ENCODE data around the gene NRN1L.
"Not testable (repeated sequence)": the region's sequence is repeated elsewhere in the genome, so short reads cannot be mapped to it uniquely, and the experiment has no call there.

The NRN1L gene

GRCh38 chr16:67861877-67862276 lies 22.8 kb upstream of the NRN1L start:
- no peak for DNase-seq

DNA sequence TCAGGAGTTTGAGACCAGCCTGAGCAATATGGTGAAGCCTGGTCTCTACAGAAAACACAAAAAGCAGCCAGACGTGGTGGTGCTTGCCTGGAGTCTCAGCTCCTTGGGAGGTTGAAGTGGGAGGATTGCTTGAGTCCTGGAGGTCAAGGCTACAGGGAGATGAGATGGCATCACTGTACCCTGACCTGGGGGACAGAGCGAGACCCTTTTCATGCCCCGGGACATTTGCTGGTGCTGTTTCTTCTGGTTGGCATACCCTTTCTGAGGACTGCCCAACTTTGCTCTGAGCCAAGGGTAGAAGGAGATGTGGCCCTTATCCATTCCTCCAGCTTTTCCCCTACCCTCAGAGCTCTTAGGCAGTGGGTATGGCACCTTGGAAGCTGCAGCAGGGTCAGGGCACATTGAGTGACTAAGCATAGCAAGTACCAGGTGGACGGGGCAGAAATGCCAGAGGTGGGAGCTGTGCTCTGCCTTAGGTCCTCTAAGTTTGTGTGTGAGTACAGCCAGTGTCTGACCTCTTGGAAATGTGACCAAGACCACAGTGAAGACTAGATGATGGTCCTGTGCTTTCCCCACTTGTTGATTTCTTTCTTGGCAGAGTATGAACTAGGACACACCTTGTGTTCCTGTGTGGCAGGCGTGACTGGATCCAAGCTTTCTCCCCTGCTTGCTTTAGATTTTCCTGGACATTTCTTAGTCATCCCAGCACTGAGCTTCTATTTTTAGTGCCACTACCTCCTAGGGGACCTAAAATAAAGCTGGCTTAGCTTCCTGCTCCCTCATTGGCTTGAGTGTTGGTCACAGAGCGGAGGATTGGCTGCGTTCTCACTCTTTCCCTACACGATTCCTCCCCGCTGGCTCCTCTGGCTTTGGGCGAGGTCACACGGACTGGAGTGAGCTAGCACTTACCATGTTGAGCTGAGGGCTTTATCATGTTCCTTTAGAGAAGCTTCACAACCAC lies 21.8 kb upstream of the NRN1L start:
- no peak for DNase-seq

- DNase-seq: not testable (repeated sequence)
These were observed 20.6 kb upstream of the NRN1L start for GRCh38 chr16:67864044-67864443.

- no peak for DNase-seq
These were observed 20.1 kb upstream of the NRN1L start for GRCh38 chr16:67864594-67864993.

- DNase-seq: peak in 1 of 5 donors; percentile 24
These were observed 19.4 kb upstream of the NRN1L start for GRCh38 chr16:67865318-67865717.

DNA sequence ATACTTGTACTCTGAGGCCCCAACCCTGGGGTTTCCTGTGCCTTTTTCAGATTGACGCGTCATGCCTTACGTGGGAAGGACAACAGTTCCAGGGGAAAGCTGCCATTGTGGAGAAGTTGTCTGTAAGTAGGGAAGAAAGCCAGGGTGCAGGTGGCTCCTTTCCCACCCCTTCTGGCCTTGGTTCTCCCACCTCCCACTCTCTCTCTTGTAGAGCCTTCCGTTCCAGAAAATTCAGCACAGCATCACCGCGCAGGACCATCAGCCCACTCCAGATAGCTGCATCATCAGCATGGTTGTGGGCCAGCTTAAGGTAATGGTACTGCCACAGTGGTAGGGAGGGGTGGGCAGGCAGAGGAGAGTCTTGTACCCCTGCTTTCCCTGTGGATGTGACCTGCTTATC lies 16.4 kb upstream of the NRN1L start:
- DNase-seq: no peak

DNA sequence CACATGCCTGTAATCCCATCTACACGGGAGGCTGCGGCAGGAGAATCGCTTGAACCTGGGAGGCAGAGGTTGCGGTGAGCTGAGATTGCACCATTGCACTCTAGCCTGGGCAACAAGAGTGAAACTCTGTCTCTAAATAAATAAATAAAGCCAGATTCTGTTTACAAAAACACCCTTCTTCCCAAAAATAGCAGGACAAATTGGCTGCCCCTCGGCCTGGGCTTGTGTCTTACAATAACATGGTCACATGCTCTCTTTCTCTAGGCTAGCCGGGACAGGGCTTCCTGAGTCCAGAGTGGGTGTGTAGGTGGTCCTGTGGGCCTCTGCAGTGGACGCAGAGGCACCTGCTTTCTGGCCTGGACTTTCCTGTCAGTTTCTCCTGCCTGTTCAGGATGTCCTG lies 15.0 kb upstream of the NRN1L start:
- no peak for DNase-seq

DNA sequence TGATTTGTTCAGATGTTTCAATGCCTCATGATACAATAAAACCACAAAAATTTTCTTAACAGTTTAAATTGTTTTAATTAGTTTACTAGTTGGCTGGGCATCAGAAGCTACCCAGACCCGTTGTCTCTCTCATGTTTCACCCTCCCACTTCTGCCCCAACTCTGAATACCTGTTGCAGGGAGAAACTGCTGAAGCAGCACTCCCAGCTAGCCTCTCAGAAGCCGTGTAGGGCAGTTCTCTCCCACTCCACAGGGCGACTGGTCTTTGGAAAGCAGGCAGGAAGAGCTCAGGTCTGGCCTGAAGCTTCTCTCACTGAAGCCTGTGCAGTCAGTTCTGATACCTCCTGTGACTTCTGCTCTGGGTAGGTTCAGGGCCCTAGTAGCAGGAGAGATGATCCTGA lies 13.4 kb upstream of the NRN1L start:
- DNase-seq: no peak

DNA sequence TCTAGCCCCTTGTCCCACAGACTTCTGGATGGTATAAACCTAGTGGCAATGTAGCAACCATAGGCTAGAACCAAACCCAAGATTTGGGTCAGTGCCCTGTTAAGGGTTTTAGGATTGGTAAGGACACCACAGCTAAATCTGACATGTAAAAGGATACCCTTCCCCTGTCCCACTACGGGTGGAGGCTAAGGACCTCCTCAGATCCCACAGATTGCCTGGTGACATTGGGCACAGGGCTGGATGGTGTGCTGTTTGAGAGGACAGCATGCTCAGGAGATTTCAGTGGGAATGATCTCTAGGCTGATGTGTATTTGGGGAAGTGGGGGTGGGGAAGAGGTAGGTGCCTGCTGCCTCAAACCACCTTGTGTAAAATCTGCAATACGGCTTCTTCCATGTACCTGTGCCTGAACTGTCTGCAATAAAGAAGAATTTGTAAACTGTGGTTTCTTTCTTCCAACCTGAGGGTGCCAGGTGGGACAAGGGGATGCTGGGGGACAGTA lies 12.5 kb upstream of the NRN1L start:
- no peak for DNase-seq

- DNase-seq: peak; percentile 74 to 85 (median 78)
These were observed 11.9 kb upstream of the NRN1L start, which contains the start of gene EDC4 for GRCh38 chr16:67872631-67873434. TSS of gene EDC4 (plus strand) at chr16:67873052. CDS start at chr16:67873262, 210 bp downstream.

GRCh38 chr16:67873435-67874370 lies 11.0 kb upstream of the NRN1L start:
- no peak for DNase-seq

DNA sequence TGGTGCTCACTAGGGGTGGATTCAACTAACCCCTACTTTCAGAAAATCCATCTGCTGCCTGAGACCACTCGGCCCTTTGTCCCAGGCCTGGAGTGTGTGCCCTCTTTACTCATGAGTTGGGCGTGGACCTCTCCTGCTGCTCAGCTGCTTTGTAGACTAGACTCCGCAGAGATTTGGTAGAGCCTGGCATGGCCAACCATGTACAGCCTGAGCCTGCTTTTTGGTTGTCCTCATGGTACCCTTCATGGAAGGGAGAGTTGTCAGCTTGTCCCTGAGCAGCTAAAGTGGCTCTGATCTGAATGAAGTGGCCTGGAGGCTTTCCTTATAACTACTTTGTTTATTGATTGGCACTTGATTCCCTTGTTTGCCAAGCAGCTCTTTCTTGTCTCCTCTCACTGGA lies 10.3 kb upstream of the NRN1L start:
- no peak for DNase-seq

- DNase-seq: no peak
These were observed 7.6 kb upstream of the NRN1L start for GRCh38 chr16:67877064-67877463.

GRCh38 chr16:67878232-67878631 lies 6.5 kb upstream of the NRN1L start:
- DNase-seq: no peak

- DNase-seq: no peak
These were observed 5.8 kb upstream of the NRN1L start for GRCh38 chr16:67878846-67879245.

DNA sequence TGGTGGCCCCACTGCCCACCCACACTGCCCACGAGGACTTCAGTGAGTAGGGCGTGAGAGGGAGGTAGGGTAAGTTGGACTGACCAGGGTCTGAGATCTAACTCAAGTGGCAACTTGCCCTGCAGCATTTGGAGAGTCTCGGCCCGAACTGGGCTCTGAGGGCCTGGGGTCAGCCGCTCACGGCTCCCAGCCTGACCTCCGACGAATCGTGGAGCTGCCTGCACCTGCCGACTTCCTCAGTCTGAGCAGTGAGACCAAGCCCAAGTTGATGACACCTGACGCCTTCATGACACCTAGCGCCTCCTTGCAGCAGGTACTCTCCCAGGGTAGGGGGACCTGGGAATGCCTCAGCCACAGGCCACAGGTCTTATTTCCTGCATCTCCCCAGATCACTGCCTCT lies 5.2 kb upstream of the NRN1L start:
- no peak for DNase-seq

DNA sequence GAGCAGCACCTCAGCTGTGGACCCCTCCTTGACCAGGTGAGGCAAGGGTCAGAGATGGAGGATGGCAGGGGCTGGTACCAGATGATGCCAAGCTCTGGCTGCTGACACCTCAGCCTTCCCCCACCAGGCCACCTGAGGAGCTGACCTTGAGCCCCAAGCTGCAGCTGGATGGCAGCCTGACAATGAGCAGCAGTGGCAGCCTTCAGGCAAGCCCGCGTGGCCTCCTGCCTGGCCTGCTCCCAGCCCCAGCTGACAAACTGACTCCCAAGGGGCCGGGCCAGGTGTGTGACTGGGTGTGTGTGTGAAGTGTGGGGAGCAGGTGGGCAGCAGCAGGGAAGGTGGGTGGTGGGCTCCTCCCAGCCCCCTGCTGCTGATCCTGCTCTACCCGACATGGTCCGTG lies 4.7 kb upstream of the NRN1L start:
- no peak for DNase-seq

GRCh38 chr16:67880584-67880983 lies 4.1 kb upstream of the NRN1L start:
- no peak for DNase-seq

DNA sequence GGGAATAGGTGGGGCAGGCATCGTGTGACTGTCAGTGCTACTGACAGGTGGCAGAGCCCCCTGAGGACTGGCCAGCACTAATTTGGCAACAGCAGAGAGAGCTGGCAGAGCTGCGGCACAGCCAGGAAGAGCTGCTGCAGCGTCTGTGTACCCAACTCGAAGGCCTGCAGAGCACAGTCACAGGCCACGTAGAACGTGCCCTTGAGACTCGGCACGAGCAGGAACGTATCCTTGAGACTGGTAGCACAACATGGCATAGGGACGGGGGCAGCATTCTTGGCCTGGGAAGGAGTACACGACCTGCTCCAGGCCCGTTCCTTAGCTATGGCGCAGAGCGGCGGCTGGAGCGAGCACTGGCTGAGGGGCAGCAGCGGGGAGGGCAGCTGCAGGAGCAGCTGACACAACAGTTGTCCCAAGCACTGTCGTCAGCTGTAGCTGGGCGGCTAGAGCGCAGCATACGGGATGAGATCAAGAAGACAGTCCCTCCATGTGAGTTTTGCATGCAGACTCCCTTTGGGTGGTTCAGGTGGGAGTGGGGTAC lies 3.0 kb upstream of the NRN1L start:
- DNase-seq: no peak

GRCh38 chr16:67882374-67883145 lies 2.1 kb upstream of the NRN1L start:
- DNase-seq: no peak
